Stimulated activated CD8-positive, alpha-beta memory T cell treated with anti-CD3 and anti-CD28 coated beads, Interleukin-15, amount 100 ng/mL, for 48 hours (primary cell): ENCODE results near the gene FAM118B.

Experiments
- DNase-seq, 2 donors: peaks; one replicate each; pipeline ENCODE4 v3.0.0-alpha.2; 2020; ENCODE audit warnings: low read depth in 2 of 2

Gene FAM118B

GRCh38 chr11:126310200-126310991 is 98.8 kb downstream of the FAM118B start:
- DNase-seq: no peak

GRCh38 chr11:126310992-126311310 is 99.4 kb downstream of the FAM118B start:
- no peak for DNase-seq

GRCh38 chr11:126311401-126312291 is 100.1 kb downstream of the FAM118B start:
- DNase-seq: no peak
